PC-9 (cell line): Measurements from ENCODE around the gene TMEM131L.

ENCODE experiments used
- CTCF ChIP-seq: fragments of 200-600 bp; sonication (generic); conservative IDR thresholded peaks from 2 replicates; pipeline ENCODE4 v1.6.1; 2017; ENCODE audit warnings: mixed run types, antibody characterized with exemption, mild to moderate bottlenecking, moderate library complexity
- EZH2 ChIP-seq: fragments of 200-600 bp; sonication (generic); IDR thresholded peaks from 2 replicates; pipeline ENCODE4 v1.8.0; 2017; ENCODE audit warnings: antibody characterized with exemption, low read depth

- TF ChIP-seq CTCF (no peak), EZH2 (no peak)
These were observed 55.3 kb downstream of the TMEM131L start for GRCh38 chr4:153521478-153521877.
